WERI-Rb-1 (cell line): ENCODE measurements around the gene CCND1.
"Not testable (repeated sequence)": the region's sequence is repeated elsewhere in the genome, so short reads cannot be mapped to it uniquely, and the experiment has no call there.

Experiments
- DNase-seq: peaks from one replicate; pipeline ENCODE4 v3.0.0-alpha.2; 2020
- H3K27ac ChIP-seq: fragments of 250-450 bp; sonication (Bioruptor Pico); 2 replicates; pipeline ENCODE4 v1.5.1; 2020; ENCODE audit warnings: mild to moderate bottlenecking, moderate library complexity
- H3K27me3 ChIP-seq: fragments of 250-450 bp; sonication (Bioruptor Pico); 2 replicates; pipeline ENCODE4 v1.5.1; 2021; ENCODE audit warnings: mild to moderate bottlenecking, low read depth, moderate library complexity; ENCODE audit not compliant: insufficient read depth, severe bottlenecking
- H3K36me3 ChIP-seq: fragments of 250-450 bp; sonication (Bioruptor Pico); 2 replicates; pipeline ENCODE4 v1.5.1; 2020; ENCODE audit warnings: mild to moderate bottlenecking, moderate library complexity
- H3K4me3 ChIP-seq: 2 replicates; pipeline ENCODE4 v1.5.1; 2011; ENCODE audit warnings: low read depth, mild to moderate bottlenecking, control low read depth, low read length
- H3K9me3 ChIP-seq: fragments of 250-450 bp; sonication (Bioruptor Pico); 2 replicates; pipeline ENCODE4 v1.5.1; 2021; ENCODE audit warnings: mild to moderate bottlenecking, moderate library complexity; ENCODE audit not compliant: severe bottlenecking
- CTCF ChIP-seq: IDR thresholded peaks from 2 replicates; pipeline ENCODE4 v1.5.1; 2011; ENCODE audit warnings: low read depth, mild to moderate bottlenecking, control low read depth, inconsistent platforms, low read length

Gene CCND1

GRCh38 chr11:69689484-69690319 lies 48.7 kb downstream of the CCND1 start:
- Histone ChIP-seq H3K36me3 (no peaks in the 10 kb centered on the region), H3K4me3 (no peak overlapping the region), H3K27ac (no peak overlapping the region), H3K9me3 (no peaks in the 10 kb centered on the region), H3K27me3 (peaks cover 5% of the 10 kb centered on the region)
- TF ChIP-seq CTCF, result no peak
- no peak for DNase-seq

GRCh38 chr11:69691463-69691862 lies 50.5 kb downstream of the CCND1 start:
- no peaks in the 10 kb centered on the region for H3K36me3 ChIP-seq
- no peak for DNase-seq
- no peak overlapping the region for H3K27ac ChIP-seq
- no peaks in the 10 kb centered on the region for H3K27me3 ChIP-seq
- no peak for TF ChIP-seq CTCF
- no peaks in the 10 kb centered on the region for H3K9me3 ChIP-seq
- H3K4me3 ChIP-seq, result no peak overlapping the region

GRCh38 chr11:69692422-69692821 lies 51.5 kb downstream of the CCND1 start:
- no peak for TF ChIP-seq CTCF
- Histone ChIP-seq H3K27ac (no peak overlapping the region), H3K27me3 (no peaks in the 10 kb centered on the region), H3K36me3 (no peaks in the 10 kb centered on the region), H3K9me3 (no peaks in the 10 kb centered on the region), H3K4me3 (no peak overlapping the region)
- no peak for DNase-seq

- DNase-seq, result no peak
- Histone ChIP-seq H3K36me3 (no peaks in the 10 kb centered on the region), H3K4me3 (no peak overlapping the region), H3K27ac (no peak overlapping the region), H3K27me3 (no peaks in the 10 kb centered on the region), H3K9me3 (no peaks in the 10 kb centered on the region)
- no peak for TF ChIP-seq CTCF
Measured at GRCh38 chr11:69694781-69695180, 53.8 kb downstream of the CCND1 start.

- no peak for DNase-seq
- H3K36me3 ChIP-seq, result no peaks in the 10 kb centered on the region
- H3K4me3 ChIP-seq, result no peak overlapping the region
- no peaks in the 10 kb centered on the region for H3K9me3 ChIP-seq
- no peaks in the 10 kb centered on the region for H3K27me3 ChIP-seq
- no peak overlapping the region for H3K27ac ChIP-seq
- TF ChIP-seq CTCF, result no peak
Measured at GRCh38 chr11:69695581-69695980, 54.6 kb downstream of the CCND1 start.

- H3K27ac ChIP-seq, H3K36me3 ChIP-seq, H3K27me3 ChIP-seq, H3K4me3 ChIP-seq, DNase-seq, H3K9me3 ChIP-seq: not testable (repeated sequence)
Measured at GRCh38 chr11:69695995-69696394, 55.0 kb downstream of the CCND1 start.
